Measurements from ENCODE around the gene UTP20. TPM values are rescaled to one million over a fixed set of nuclear protein-coding genes. Genes with fewer than 3 reads are reported as not detected.
A peak's percentile ranks its signal among the peaks of the same experiment; 100 is the strongest.

Gene UTP20
- total and polyA plus RNA-seq, 4 donors = 1.9 to 19.7 (median 10.0) TPM

DNA sequence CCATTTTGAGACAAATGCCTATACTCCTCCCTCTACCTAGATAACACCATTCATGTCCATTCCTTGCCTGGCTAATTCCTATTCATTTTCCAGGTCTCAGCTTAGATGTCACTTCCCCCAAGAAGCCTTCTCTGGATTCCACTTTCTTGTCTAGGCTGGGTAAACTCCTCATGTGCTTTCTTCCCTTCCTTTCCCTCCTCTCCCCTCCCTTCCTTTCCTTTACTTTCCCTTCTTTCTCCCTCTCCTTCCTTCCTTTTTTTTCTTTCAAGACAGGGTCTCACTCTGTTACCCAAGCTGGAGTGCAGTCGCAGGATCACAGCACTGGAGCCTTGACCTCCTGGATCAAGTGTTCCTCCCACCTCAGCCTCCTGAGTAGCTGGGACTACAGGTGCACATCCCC, 3.5 kb upstream of the UTP20 start:
- Histone ChIP-seq H3K27ac (ENCODE audit: low read depth in 1 of 2, low read length in 1 of 2) (no peak overlapping the region), H3K4me3 (no peak overlapping the region), H3K36me3 (ENCODE audit: control insufficient read depth in 4 of 4, insufficient read depth in 4 of 4, low read length in 4 of 4) (peaks cover 0 to 3% (median 0%) of the 10 kb centered on the region in 4 donors), H3K9ac (ENCODE audit: insufficient read depth in 1 of 2, low read length in 2 of 2) (no peak overlapping the region), H3K27me3 (ENCODE audit: control insufficient read depth in 3 of 3, insufficient read depth in 3 of 3, low read length in 2 of 3) (peaks cover 0 to 7% (median 3%) of the 10 kb centered on the region in 3 donors), H3K4me1 (ENCODE audit: control insufficient read depth in 5 of 5, insufficient read depth in 5 of 5, low read length in 5 of 5) (peaks cover 0 to 5% (median 0%) of the 10 kb centered on the region in 5 donors), H3K9me3 (ENCODE audit: control insufficient read depth in 4 of 4, insufficient read depth in 3 of 4, low read length in 3 of 4) (no peaks in the 10 kb centered on the region)
- WGBS, 2 donors = 75 to 78% methylated on average over 1 of the region's 1 CpG
- DNase-seq = no peak
- ATAC-seq (ENCODE audit: insufficient read depth, low FRiP score) = no peak
- TF ChIP-seq, protein P1, sequence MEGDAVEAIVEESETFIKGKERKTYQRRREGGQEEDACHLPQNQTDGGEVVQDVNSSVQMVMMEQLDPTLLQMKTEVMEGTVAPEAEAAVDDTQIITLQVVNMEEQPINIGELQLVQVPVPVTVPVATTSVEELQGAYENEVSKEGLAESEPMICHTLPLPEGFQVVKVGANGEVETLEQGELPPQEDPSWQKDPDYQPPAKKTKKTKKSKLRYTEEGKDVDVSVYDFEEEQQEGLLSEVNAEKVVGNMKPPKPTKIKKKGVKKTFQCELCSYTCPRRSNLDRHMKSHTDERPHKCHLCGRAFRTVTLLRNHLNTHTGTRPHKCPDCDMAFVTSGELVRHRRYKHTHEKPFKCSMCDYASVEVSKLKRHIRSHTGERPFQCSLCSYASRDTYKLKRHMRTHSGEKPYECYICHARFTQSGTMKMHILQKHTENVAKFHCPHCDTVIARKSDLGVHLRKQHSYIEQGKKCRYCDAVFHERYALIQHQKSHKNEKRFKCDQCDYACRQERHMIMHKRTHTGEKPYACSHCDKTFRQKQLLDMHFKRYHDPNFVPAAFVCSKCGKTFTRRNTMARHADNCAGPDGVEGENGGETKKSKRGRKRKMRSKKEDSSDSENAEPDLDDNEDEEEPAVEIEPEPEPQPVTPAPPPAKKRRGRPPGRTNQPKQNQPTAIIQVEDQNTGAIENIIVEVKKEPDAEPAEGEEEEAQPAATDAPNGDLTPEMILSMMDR (IDR thresholded peaks at IDR 0.05; ENCODE audit: control extremely low read depth, extremely low read depth) = no peak

DNA sequence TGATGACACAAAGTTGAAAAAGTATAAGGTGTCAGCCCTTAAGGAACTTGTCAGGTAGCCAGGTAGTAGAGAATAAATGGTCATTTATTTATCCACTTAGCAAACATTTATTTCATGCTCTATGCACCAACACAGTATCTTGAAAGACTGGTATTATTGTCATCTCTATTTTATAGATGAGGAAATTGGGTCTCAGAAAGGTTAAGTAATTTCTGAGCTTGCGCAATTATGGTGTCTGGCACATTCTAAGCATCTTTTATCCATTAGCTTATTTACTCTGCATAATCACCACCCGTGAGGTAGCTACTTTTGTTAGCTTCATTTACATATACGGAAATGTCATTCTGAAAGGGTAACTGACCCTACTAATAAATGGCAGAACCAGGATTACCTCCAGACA, 2.5 kb upstream of the UTP20 start:
- ATAC-seq (ENCODE audit: insufficient read depth, low FRiP score) (no peak), DNase-seq (no peak)
- H3K9ac ChIP-seq (ENCODE audit: insufficient read depth in 1 of 2, low read length in 2 of 2) = no peak overlapping the region
- 76 to 83% methylated on average over 3 of the region's 3 CpGs for WGBS, 2 donors
- H3K27me3 ChIP-seq (ENCODE audit: control insufficient read depth in 3 of 3, insufficient read depth in 3 of 3, low read length in 2 of 3) = peaks cover 0 to 7% (median 3%) of the 10 kb centered on the region in 3 donors
- H3K9me3 ChIP-seq (ENCODE audit: control insufficient read depth in 4 of 4, insufficient read depth in 3 of 4, low read length in 3 of 4) = no peaks in the 10 kb centered on the region
- no peak overlapping the region for H3K27ac ChIP-seq (ENCODE audit: low read depth in 1 of 2, low read length in 1 of 2)
- H3K4me1 ChIP-seq (ENCODE audit: control insufficient read depth in 5 of 5, insufficient read depth in 5 of 5, low read length in 5 of 5) = peaks cover 0 to 6% (median 0%) of the 10 kb centered on the region in 5 donors
- H3K36me3 ChIP-seq (ENCODE audit: control insufficient read depth in 4 of 4, insufficient read depth in 4 of 4, low read length in 4 of 4) = peaks cover 0 to 6% (median 4%) of the 10 kb centered on the region in 4 donors
- TF ChIP-seq, protein P1 (IDR thresholded peaks at IDR 0.05; ENCODE audit: control extremely low read depth, extremely low read depth) = no peak
- no peak overlapping the region for H3K4me3 ChIP-seq

DNA sequence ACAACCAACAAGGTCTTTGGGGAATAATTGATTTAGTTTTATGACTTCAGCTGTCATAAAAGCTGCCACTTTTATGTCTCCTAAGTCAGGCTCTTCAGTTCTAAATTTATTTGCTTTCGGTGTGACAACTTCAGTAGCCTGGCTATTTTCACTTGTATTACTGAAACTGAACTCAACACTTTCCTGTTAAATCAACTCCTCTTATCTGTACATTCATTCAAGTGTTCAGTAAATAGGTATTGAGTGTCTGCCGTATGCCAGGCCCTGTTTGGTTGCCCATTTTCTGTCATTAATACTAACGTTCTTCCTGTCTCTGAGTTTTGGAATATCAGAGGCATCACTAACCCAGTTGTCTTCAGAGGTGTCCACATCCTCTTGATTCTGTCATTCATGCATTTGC, 7.5 kb downstream of the UTP20 start:
- TF ChIP-seq, protein P1 (IDR thresholded peaks at IDR 0.05; ENCODE audit: control extremely low read depth, extremely low read depth) = no peak
- DNase-seq = no peak
- 67 to 88% methylated on average over 3 of the region's 3 CpGs for WGBS, 2 donors
- H3K36me3 ChIP-seq (ENCODE audit: control insufficient read depth in 4 of 4, insufficient read depth in 4 of 4, low read length in 4 of 4) = peaks cover 8 to 32% (median 25%) of the 10 kb centered on the region in 4 donors
- no peaks in the 10 kb centered on the region for H3K9me3 ChIP-seq (ENCODE audit: control insufficient read depth in 4 of 4, insufficient read depth in 3 of 4, low read length in 3 of 4)
- no peak overlapping the region for H3K9ac ChIP-seq (ENCODE audit: insufficient read depth in 1 of 2, low read length in 2 of 2)
- no peak overlapping the region for H3K4me3 ChIP-seq
- no peaks in the 10 kb centered on the region for H3K27me3 ChIP-seq (ENCODE audit: control insufficient read depth in 3 of 3, insufficient read depth in 3 of 3, low read length in 2 of 3)
- no peaks in the 10 kb centered on the region for H3K4me1 ChIP-seq (ENCODE audit: control insufficient read depth in 5 of 5, insufficient read depth in 5 of 5, low read length in 5 of 5)
- no peak overlapping the region for H3K27ac ChIP-seq (ENCODE audit: low read depth in 1 of 2, low read length in 1 of 2)
- peak; percentile 34 for ATAC-seq (ENCODE audit: insufficient read depth, low FRiP score)

DNA sequence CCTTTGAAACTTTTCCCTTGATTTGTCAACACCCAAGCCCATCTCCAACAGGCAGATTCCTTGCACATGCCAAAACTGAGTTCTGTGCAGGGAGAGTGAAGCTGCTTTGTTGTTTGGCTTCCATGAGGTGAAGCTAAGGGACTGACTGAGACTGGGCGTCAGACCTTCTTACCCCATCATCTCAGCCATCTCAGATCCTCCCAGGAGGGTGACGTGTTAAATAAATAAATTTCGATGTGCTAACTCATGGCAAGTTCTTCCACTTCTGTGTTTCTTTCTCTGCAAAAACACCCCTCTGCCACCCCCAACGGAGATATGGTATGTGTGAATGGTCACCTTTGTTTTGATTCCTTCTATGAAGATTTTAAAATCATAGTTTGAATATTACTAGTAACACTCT, 17.8 kb downstream of the UTP20 start:
- Histone ChIP-seq H3K4me3 (no peak overlapping the region), H3K27ac (ENCODE audit: low read depth in 1 of 2, low read length in 1 of 2) (no peak overlapping the region), H3K27me3 (ENCODE audit: control insufficient read depth in 3 of 3, insufficient read depth in 3 of 3, low read length in 2 of 3) (no peaks in the 10 kb centered on the region), H3K9me3 (ENCODE audit: control insufficient read depth in 4 of 4, insufficient read depth in 3 of 4, low read length in 3 of 4) (no peaks in the 10 kb centered on the region), H3K9ac (ENCODE audit: insufficient read depth in 1 of 2, low read length in 2 of 2) (no peak overlapping the region), H3K36me3 (ENCODE audit: control insufficient read depth in 4 of 4, insufficient read depth in 4 of 4, low read length in 4 of 4) (peaks cover 7 to 38% (median 22%) of the 10 kb centered on the region in 4 donors), H3K4me1 (ENCODE audit: control insufficient read depth in 5 of 5, insufficient read depth in 5 of 5, low read length in 5 of 5) (no peaks in the 10 kb centered on the region)
- TF ChIP-seq, protein P1 (IDR thresholded peaks at IDR 0.05; ENCODE audit: control extremely low read depth, extremely low read depth) = no peak
- DNase-seq (no peak), ATAC-seq (ENCODE audit: insufficient read depth, low FRiP score) (no peak)
- 84 to 96% methylated on average over 4 of the region's 4 CpGs for WGBS, 2 donors
